ENCODE results near the gene CDH2.

The CDH2 gene

DNA sequence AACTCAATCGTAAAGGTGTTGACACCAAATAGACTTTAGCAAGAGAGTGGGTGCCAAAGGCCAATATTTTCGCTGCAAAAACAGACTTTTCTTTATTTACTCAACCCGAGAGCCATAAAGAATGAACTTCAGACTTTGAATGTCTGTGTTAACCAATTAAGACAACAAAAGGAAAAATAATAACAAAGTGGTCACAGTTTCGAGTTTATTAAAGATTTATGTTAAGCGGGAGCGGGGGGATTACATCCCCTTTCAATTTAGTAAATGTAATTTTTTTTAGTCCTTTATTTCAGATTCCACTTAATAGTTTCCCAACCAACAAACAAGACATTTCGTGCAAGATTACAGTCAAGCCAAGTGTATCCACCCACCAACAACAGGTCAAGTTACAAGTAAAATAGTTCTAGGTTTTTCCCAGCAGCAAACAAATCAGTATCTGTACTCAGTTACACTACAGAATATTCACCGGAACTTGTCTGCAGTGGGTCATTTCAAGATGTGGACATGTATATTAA lies 9.0 kb downstream of the CDH2 start:
- no peak for DNase-seq

DNA sequence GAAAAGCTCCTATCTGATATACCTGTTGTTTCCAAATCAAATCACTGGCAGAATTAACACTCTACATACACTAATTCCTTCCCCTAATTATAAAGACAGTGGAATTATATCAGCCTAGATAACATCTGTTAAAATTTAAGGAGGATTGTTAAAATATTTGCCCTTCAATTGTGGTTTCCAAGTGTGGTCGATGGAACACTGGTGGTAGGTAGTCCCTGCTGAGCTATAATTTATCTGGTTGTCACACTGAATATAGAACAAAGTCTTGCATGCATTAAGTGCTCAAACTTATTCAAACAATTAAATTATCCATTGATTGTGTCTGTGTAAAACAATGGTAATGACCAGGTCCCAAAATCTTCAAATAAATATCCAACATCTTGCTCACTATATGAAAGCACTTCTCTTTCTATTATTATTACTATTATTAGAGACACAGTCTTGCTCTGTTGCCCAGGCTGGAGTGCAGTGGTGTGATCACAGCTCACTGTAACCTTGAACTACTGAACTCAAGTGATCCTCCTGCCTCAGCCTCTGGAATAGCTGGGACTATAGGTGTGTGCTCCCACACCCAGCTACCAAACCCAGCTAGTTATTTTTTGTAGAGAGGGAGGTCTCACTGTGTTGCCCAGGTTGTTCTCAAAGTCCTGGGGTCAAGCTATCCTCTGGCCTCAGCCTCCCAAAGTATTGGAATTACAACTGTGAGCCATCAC lies 12.0 kb downstream of the CDH2 start:
- DNase-seq: no peak

DNA sequence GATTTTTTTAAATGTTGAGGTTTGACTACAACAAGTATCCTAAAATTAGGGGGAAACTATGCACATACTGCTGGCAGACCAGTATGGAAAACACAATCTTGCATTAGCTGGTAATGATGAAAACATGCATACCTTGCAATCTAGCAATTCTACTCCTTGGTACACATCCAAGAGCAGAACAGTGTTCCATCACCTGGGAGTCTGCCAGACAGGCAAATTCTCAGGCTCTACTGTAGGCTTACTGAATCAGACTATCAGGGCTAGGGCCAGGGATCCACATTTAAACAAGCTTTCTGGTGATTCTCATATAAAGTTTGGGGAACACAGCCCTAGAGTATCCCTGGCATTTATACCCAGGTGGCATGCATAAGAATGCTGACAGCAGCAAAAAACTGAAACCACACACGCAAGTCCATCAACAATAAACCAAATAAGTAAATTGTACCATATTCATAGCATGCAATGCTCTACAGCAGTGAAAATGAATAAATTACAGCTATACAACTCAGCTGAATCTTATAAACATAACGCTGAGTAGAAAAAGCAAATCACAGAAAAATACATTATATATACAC lies 13.6 kb downstream of the CDH2 start:
- DNase-seq: no peak

DNA sequence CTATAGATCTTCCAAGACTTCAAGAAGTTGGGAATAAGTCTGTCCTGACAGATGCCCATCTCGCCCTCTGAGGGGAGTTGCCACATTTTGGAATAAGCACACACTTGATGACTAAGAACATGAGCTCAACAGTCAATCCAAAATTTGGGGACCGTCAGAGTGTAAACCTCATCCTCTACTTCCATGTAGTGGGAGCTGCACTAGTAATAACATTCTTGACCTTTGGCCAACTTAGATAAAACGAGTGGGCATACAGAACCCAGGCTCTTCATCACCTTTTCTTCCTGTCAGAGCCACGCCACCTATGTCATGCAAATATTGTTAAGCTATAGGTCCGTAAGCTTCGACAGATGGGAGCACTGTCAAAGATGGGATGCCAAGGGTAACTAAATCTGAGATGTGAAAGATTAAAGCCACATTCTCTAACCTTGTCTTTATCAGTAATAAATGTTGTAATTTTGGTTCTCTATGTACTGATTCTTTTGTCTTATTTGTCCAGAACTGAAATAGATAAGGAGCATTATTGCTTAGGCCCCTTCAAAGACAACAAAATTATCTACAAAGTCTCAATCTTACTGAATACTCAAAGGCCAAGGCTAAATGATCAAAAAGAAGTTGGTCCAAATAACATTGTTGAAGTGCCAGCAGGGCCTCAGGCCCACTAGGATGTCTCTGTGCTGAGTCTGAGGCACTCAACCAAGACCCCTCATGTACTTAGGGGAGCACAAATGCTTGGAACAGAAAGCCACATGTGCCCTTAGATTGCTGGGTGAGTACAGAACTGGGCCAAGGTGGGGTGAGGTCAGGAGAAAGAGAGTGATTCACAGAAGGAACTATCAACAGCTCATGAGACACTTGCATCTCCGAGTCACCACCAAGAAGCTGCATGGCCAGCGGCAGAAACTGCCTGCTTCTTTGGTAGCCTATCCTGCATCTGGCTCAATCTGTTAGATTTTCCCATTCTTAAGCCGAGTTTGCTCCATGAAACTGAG lies 15.0 kb downstream of the CDH2 start:
- no peak for DNase-seq

DNA sequence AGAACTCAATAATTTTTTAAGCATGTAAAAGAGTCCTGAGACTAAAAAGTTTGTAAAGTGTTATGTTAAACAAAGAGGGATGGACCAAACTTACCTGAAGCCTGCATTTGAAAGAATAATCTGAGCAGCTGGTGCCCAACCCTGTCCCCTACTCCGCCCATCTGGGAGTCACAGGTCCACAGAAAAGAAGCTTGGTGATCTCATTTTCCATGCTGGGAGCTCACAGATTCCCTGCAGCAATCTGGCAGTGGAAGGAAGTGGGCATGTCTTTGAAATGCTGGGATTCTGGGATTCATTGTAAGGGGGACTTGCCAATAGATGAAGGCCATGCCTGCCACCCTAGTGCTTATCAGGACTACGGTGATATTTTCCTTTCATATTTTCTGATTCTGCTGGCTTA lies 17.9 kb downstream of the CDH2 start:
- peak; percentile 9 to 32 for DNase-seq

DNA sequence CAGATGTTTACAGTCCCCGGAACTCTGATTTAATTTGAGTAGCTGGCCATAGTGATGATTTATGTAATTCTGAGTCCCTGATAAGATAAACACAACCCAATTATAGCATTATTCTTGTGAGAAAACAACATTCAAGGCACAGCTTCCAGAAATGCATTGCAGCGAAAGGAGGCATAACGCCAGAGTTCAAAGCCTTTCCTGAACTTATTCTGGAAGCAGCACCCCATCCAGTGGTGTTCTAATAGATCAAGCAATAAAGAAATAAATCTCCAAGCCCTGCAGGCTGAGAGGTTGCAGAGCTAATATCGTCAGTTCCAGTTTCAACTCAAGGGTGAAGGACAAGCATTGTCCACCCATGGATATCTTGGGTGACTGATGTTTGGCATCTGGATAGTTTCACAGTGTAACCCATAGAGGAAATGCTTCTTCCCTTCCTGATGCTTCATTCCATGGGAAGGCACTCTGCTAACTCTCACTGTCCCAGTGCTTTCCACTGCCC lies 18.8 kb downstream of the CDH2 start:
- DNase-seq: no peak

DNA sequence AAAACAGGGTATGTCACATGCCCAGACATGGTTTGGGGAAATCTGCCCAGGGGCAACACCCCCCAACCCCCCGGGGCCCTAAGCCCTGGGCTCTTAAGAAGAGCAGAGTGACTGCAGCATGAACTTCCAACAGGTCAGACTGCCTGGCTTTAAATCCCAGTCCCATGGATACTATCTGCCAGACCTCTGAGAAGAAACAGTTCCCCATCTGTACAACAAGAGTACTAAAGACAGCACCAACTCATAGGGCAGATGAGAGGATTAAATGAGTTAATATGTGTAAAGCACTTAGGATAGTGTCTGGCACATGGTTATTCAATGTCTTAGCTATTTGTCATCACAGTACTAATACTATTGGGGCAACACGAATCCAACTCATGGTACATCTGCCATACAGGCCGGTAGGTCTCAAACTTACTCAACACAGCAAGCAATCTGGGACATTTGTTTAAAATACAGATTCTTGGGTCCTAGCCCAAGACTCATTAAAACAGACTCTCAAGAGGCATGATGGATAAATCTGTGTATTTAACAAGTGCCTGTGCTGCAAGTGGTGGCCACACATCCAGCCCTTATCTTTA lies 23.4 kb downstream of the CDH2 start:
- no peak for DNase-seq

DNA sequence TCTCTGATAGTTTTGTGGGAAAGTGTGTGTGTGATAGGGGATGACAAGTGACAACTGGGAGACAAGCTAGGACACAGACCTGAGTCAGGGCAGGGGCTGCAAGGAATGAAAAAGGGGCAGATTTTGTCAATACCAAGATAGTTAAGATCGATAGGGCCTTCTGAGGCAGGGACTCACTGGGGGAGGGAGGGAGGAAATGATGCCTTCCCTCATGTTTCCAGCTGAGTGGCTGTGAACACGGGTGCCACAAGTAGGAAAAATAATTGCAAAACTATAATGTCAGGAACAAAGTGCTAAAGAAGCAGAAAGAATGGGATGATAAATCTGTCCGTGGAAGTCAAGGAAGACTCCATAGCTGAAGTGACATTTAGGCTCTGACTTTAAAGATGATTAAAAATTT lies 24.2 kb downstream of the CDH2 start:
- DNase-seq: no peak

DNA sequence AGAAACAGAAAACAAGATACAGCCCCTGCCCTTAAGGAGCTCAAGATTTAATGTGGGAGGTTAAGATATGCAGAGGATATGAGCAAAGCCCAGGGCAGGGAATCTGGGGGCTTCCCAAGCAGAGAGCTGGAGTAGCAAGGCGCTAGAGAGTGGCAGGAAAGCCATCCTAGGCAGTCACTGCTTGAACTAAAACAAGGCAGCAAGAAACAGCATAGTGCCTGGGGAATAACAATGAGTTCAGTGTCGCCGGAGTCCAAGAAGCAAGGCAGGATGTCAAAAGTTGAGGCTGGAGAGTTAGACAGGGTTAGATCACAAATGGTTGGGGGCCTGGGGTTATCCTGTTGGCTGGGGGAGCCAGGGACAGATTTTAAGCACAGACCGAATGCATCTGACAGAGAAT lies 24.6 kb downstream of the CDH2 start:
- DNase-seq: no peak

DNA sequence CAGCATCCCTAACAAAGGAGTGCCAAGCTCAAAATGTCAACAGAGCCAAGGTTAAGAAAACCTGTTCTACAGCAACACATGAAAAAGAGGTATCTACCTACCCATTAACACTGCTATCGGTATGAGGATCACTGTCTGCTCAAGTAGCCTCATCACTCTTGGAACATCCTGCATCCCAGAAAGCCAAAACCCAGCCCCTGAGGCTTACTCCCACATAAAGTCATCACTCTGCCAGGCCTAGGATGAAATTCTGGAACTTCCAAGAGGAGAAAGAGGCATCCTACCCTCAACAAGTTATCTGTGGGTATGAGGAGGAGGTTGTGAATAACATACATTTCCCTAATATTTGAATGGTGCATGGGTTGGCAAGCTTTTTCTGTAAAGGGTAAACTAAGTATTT lies 25.5 kb downstream of the CDH2 start:
- DNase-seq: no peak

DNA sequence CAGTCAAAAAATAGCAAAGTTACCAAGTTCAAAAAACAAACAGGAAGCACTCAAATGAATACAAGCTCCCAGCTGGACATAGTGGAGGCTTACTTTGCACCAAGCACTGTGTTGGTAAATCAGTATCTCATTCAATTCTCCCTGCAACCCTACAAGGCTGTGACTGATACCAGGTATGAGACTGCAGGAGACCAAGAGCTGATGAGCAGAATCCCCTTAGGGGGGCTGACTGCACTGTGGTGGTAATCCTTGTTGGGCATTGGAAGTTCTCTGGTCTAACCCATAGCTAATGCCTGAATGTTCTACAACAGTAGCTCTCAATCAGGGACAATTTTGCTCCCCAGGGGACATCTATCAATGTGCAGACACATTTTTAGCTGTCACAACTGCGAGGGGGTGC lies 26.0 kb downstream of the CDH2 start:
- no peak for DNase-seq

DNA sequence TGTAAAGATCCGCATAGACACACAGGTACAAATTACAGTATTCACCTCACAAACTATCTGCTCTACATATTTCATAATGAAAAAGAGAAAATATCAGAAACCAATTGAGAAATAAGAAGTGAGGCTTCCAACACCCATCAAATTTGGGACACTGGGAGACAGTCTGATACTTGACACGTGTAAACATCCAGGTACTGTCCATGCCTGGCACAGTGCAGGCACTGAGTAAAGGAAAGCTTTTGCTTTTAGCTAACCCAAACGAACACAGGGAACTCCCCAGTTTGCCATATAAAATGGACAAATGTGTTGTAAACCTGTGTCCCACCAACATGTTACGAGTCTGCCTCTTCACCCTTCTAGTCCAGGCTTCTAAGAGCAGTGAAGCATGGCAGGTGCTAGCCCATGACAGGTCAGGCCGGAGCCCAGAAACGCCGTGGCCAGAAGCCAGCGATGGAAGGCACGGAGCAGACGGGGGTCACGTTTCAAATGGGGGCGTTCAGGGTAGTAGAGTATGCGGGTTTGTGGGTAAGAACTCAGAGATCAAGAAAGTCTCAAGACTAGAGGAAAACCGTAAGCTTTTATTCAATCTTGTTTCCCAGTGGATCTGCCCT lies 27.0 kb downstream of the CDH2 start:
- no peak for DNase-seq

DNA sequence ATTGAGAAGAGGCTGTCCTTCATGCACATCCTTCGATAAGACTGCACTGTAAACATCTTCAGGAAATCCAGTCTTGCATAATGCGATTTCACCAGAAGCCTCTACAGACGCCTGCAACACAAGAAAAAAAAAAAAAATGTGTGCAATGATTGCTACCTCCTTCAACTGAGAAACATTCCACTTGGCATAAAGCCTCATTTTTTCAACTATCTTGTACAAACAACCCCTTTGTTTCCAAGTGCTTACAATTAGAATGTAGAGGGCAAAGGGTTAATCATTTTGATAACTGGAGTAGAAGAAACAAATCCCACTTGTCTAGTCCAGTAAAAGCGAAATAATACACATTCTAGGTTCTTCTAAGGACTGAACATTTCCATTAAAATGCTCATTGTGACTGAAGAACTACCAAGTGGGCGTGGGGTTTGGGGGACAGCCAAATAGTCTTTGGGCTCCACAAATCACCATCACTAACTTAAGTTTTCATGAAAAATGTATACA lies 29.2 kb downstream of the CDH2 start:
- DNase-seq: no peak

DNA sequence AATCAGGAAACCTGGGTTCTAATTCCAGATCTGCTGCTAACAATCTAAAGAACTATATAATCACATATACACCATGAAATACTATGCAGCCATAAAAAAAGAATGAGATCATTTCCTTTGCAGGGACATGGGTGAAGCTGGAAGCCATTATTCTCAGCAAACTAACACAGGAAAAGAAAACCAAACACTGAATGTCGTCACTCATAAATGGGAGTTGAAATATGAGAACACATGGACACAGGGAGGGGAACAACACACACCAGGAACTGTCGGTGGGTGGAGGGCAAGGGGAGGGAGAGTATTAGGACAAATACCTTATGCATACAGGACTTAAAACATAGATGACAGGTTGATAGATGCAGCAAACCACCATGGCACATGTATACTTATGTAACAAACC lies 33.2 kb downstream of the CDH2 start:
- peak in 1 of 2 experiments; percentile 35 for DNase-seq

DNA sequence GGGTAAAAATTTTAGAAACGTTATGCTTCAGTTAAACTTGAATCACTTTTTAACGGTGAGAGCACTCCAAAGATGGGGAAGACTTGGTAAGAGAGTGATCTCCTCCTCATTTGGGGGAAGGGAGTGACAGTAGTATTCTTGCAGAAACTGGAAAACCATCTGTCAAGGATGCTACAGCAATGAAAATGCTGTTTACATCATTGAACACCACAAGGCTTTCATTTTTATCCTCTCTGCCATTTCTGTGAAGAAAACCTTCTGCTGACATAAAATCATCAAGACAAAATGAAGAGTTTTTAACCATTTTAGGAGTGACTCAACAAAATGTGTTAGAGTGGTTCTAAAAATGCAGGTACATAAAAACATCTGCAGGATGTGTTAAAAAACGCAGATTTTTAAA lies 38.1 kb downstream of the CDH2 start:
- DNase-seq: no peak

DNA sequence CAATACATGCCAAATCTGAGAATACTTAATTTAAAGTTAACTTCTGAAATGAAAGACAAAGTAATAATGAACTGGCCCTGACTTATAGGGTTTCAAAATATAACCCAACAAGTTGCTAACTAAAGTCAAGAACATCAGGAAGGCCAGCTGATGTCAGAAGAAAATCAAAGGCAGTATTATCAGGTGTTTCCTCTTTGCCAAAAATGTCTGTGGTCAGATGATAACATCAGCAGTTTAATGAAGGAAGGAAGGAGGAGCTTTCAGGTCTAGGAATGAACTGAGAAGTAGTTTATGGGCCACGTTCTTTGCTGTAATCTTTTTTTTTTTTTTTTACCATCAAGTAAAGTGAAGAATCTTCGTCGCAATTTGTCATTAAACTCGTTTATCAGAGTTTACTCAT lies 40.9 kb downstream of the CDH2 start:
- no peak for DNase-seq

DNA sequence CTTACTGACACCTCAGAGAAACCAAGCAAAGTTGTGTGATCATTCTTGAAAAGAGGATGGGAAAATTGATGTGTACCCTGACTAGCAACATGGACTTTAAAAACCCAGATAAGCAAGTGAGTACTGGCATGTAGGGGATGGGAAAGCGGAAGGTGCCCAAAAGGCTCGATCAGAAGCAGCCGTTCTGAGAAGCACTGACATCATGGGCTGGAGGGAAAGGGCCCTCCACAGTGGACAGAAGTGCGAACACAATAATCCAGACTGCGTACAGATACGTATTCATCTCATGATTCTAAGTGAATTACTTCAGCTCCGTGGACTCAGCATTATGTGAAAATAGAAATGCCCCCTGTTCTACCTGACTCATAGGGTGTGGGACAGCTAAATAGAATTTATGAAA lies 42.2 kb downstream of the CDH2 start:
- DNase-seq: no peak

DNA sequence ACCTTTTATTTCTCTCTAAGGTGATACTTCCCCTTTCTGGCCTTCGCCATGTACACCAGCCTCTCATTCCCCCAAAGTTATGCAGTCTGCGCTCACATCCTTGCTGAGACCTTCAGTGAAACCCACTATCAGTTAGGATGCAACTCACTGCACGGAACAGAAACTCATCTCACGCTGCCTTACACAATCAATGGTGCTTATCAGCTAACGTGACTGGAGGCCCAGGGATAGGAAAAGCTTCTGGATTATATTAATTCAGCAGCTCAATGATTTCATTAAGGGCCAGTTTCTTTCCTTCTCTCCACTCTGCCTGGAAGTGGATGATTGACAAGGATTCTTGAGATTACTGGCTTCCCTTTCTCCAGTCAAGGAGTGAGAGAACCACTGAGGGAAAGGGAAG lies 44.8 kb downstream of the CDH2 start:
- no peak for DNase-seq

DNA sequence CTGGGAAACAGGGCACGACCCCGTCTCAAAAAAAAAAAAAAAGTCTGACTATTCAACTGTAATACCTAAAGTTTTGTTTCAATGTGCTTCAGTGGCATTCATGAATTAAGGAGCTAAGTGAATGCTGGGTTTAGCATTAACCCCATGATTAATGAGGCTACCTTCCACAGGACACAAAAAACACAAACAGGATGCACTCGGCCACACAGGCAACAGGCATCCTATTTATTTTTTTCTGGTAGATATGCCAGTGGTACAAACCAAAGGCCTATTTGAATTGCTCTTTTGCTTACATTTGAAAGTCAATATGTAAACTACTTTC lies 48.3 kb downstream of the CDH2 start:
- DNase-seq: no peak

DNA sequence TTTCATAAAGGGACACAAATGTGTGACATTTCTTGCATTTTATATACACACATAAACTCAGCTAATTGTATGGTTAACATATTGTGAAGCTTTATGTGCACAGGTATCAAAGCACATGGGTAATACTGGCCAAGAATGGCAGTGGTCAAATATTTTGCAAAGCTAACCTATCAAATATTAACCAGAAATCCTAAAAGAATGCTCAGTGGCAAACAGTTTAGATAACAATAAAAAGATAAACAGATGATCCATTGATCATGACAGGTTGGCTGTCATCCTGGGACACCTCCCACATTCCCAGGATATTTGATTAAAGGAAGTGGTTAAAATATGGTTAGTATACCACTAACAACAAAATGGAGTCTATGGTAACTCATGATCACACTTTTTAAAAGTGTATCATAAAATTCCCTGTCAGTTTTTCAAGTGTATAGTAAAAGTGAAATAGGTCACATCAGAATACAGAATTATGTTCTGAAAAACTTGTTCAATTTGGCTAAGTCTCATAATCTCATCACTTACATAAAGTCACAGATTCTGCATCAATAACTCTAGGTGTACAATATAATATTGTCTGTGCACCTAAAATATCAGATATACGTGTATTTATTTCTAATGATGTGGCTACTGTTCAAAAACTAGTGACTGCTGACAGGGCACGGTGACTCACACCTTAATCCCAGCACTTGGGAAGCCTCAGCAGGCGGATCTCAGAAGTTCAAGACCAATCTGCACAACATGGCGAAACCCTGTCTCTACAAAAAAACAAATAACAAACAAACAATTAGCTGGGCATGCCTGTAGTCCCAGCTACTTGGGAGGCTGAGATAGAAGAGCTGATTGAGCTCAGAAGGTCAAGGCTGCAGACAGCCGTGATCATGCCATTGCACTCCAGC lies 48.9 kb downstream of the CDH2 start:
- no peak for DNase-seq

DNA sequence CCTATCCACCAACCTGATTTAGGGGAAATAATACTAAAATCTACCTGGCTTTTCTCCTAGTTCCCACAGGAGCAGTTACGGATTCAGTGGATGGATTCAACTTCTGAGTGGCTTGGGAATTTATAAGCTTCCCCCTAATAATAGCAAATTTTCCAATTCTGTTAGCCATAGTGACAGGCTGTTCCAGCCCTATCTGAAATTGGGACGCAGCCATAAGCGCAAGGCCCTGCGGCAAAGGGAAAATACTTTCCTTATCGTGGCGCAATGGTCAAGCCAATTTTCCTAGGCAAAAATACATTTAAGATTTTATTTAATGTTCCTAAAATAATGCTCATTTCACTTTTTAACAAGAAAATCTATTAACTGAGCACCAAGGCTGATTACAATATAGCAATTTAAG lies 49.7 kb downstream of the CDH2 start:
- DNase-seq: no peak

DNA sequence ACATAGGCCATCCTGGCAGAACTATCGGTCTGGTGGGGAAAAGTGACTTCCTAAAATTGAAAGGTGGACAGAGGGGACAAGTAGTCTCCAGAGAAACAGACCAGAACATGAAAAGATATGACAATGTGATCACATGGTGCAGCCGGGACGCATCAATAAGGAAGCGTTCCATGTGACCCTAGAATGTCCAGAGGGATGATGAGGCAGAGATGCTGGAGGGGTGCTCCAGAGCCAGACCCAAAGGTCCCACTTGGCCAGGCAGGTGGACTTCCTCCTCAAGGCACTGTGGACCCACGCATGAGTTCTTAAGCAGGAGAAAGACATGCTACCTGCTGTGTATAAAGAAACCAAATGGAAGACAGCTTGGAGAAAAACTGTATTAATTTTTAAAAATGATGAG lies 50.2 kb downstream of the CDH2 start:
- DNase-seq: no peak

All from NCI-H2081 (cell line).